Fibroblast of peridontal ligament (primary cell): ENCODE data around the gene MMEL1.
"Not testable (repeated sequence)": the region's sequence is repeated elsewhere in the genome, so short reads cannot be mapped to it uniquely, and the experiment has no call there.

Experiments used
- DNase-seq: peaks from one replicate; pipeline ENCODE4 v3.0.0-alpha.2; 2010; ENCODE audit errors: extremely low read depth

MMEL1 gene

GRCh38 chr1:2632561-2633361 is at the start of gene MMEL1:
Gene MMEL1, minus strand, starts transcription at chr1:2633016. Its CDS starts 3,532 bp downstream, at chr1:2629484.
- no peak for DNase-seq

GRCh38 chr1:2676726-2677125 is 43.9 kb upstream of the MMEL1 start:
- not testable (repeated sequence) for DNase-seq

- DNase-seq, result not testable (repeated sequence)
Measured at GRCh38 chr1:2671656-2672055, 38.8 kb upstream of the MMEL1 start.

GRCh38 chr1:2659806-2660205 is 27.0 kb upstream of the MMEL1 start:
- not testable (repeated sequence) for DNase-seq

- not testable (repeated sequence) for DNase-seq
Measured at GRCh38 chr1:2657909-2658308, 25.1 kb upstream of the MMEL1 start.

GRCh38 chr1:2657124-2657523 is 24.3 kb upstream of the MMEL1 start:
- DNase-seq, result not testable (repeated sequence)

GRCh38 chr1:2655598-2656434 is 23.0 kb upstream of the MMEL1 start:
- DNase-seq, result not testable (repeated sequence)

- DNase-seq, result not testable (repeated sequence)
Measured at GRCh38 chr1:2654443-2654948, 21.7 kb upstream of the MMEL1 start.

GRCh38 chr1:2653741-2654442 is 21.1 kb upstream of the MMEL1 start:
- DNase-seq, result not testable (repeated sequence)

GRCh38 chr1:2652926-2653571 is 20.2 kb upstream of the MMEL1 start:
- not testable (repeated sequence) for DNase-seq

- DNase-seq, result not testable (repeated sequence)
Measured at GRCh38 chr1:2652152-2652925, 19.5 kb upstream of the MMEL1 start.

GRCh38 chr1:2650967-2651645 is 18.3 kb upstream of the MMEL1 start:
- no peak for DNase-seq

GRCh38 chr1:2646837-2647236 is 14.0 kb upstream of the MMEL1 start:
- no peak for DNase-seq

- DNase-seq, result no peak
Measured at GRCh38 chr1:2645776-2646175, 13.0 kb upstream of the MMEL1 start.

GRCh38 chr1:2645143-2645542 is 12.3 kb upstream of the MMEL1 start:
- no peak for DNase-seq

- DNase-seq, result no peak
Measured at GRCh38 chr1:2644591-2645101, 11.8 kb upstream of the MMEL1 start.

- DNase-seq, result no peak
Measured at GRCh38 chr1:2644171-2644570, 11.4 kb upstream of the MMEL1 start.

GRCh38 chr1:2643414-2644077 is 10.7 kb upstream of the MMEL1 start:
- no peak for DNase-seq
